C4-2B (cell line): ENCODE data around the gene TRPM5.

Source experiments
- ZFX ChIP-seq: fragments of 450-650 bp; IDR thresholded peaks from 2 replicates; pipeline ENCODE4 v1.6.1; 2017
- TF ChIP-seq, protein P1 (sequence below): fragments of 450-650 bp; conservative IDR thresholded peaks from 2 replicates; pipeline ENCODE4 v1.5.1; 2017; ENCODE audit warnings: mild to moderate bottlenecking

GRCh38 chr11:2447951-2448650 lies 3.8 kb upstream of the TRPM5 start:
- TF ChIP-seq, protein P1, sequence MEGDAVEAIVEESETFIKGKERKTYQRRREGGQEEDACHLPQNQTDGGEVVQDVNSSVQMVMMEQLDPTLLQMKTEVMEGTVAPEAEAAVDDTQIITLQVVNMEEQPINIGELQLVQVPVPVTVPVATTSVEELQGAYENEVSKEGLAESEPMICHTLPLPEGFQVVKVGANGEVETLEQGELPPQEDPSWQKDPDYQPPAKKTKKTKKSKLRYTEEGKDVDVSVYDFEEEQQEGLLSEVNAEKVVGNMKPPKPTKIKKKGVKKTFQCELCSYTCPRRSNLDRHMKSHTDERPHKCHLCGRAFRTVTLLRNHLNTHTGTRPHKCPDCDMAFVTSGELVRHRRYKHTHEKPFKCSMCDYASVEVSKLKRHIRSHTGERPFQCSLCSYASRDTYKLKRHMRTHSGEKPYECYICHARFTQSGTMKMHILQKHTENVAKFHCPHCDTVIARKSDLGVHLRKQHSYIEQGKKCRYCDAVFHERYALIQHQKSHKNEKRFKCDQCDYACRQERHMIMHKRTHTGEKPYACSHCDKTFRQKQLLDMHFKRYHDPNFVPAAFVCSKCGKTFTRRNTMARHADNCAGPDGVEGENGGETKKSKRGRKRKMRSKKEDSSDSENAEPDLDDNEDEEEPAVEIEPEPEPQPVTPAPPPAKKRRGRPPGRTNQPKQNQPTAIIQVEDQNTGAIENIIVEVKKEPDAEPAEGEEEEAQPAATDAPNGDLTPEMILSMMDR = no peak
- TF ChIP-seq ZFX = no peak
